Measurements from ENCODE around the gene TNIK.

- TF ChIP-seq BCL6 (CRISPR knock-in tag; IDR thresholded peaks at IDR 0.05) (no peak), FOXM1 (CRISPR knock-in tag; IDR thresholded peaks at IDR 0.05) (no peak), MTA1 (CRISPR knock-in tag; IDR thresholded peaks at IDR 0.05; ENCODE audit: borderline replicate concordance) (no peak), NFKBIZ (CRISPR knock-in tag; IDR thresholded peaks at IDR 0.05) (no peak), MAFK (conservative IDR thresholded peaks at IDR 0.05 in 1 of 2, IDR thresholded peaks at IDR 0.05 in 1 of 2; ENCODE audit: low read length in 2 of 2) (no peak), NR1H2 (CRISPR knock-in tag; IDR thresholded peaks at IDR 0.05; ENCODE audit: borderline replicate concordance, low read depth) (no peak), ZNF468 (CRISPR knock-in tag; IDR thresholded peaks at IDR 0.05) (no peak), CAMTA2 (CRISPR knock-in tag; IDR thresholded peaks at IDR 0.05; ENCODE audit: borderline replicate concordance) (no peak), TERF1 (CRISPR knock-in tag; IDR thresholded peaks at IDR 0.05) (no peak), NCOA2 (CRISPR knock-in tag; IDR thresholded peaks at IDR 0.05) (no peak)
Observed at GRCh38 chr3:171286580-171287249, 173.5 kb downstream of the TNIK start.

Measured in HepG2 (cell line).